Motor neuron (in vitro differentiated cells): ENCODE results near the gene ARHGAP6. TPM values are rescaled to one million over a fixed set of nuclear protein-coding genes. Genes with fewer than 3 reads are reported as not detected.

Source experiments
- ATAC-seq, 8 experiments: fragments of 200-7000 bp; cut with Tn5 transposase; replicated peaks in 6 of 8; 2 replicates each; pipeline ENCODE4 v1.8.0; 2021; ENCODE audit warnings: mild to moderate bottlenecking in 8 of 8, moderate library complexity in 8 of 8
- H3K27ac ChIP-seq, 2 donors: fragments of 250-450 bp; sonication (Bioruptor Pico); 2 replicates each; pipeline ENCODE4 v1.9.0; 2021; ENCODE audit warnings: antibody characterized with exemption in 2 of 2, mild to moderate bottlenecking in 2 of 2, moderate library complexity in 1 of 2
- H3K4me1 ChIP-seq, 2 donors: fragments of 250-450 bp; sonication (Bioruptor Pico); replicated peaks in 1 of 2; 2 replicates each; pipeline ENCODE4 v1.6.1; 2021; ENCODE audit warnings: antibody characterized with exemption in 2 of 2, mild to moderate bottlenecking in 2 of 2, moderate library complexity in 1 of 2
- H3K4me3 ChIP-seq, 5 donors: fragments of 250-450 bp; sonication (Bioruptor Pico); 2 replicates each; pipeline ENCODE4 v1.9.0; 2021; ENCODE audit warnings: antibody characterized with exemption in 5 of 5, mild to moderate bottlenecking in 5 of 5, moderate library complexity in 4 of 5
- WGBS, 10 experiments: fragments of 450-650 bp; shearing (Covaris generic); methylation state at CpG; one replicate each; pipeline ENCODE4 v1.0.0; 2022; 5-methylcytosine and 5-hydroxymethylcytosine counted together
- in situ Hi-C, 9 experiments: fragments of 400-800 bp; cut with MboI; loops; one replicate each; pipeline ENCODE4 v1.15.0; 2021; ENCODE audit warnings: low sequenced_read_pairs in 9 of 9, low pct_unique_long_range_greater_than_20kb in 2 of 9; ENCODE audit not compliant: unreplicated experiment in 9 of 9
- total RNA-seq, 8 experiments: library from RNA; unstranded; fragments of 300-600 nt; gene quantifications; 2 replicates each; pipeline versions ENCODE4 v1.2.3 to v1.2.4, GENCODE V29; 2022

ARHGAP6 gene
- total RNA-seq, 8 experiments from 2014 or later: 0.50 to 7.6 (median 2.6) TPM

- in situ Hi-C loops: no loop called here
- no peak for ATAC-seq
- Histone ChIP-seq H3K4me1 (peaks cover 0 to 6% of the 10 kb centered on the region in 2 donors), H3K4me3 (no peak overlapping the region), H3K27ac (no peak overlapping the region)
- WGBS, 10 experiments: 0 to 45% (median 9%) methylated on average over 1 to 12 of the region's 12 CpGs; no CpG with 5 or more reads in 4 of the 10 experiments
Measured at GRCh38 chrX:11666952-11667685, 1.4 kb upstream of the ARHGAP6 start.

GRCh38 chrX:11666164-11666563 is 444 bp upstream of the ARHGAP6 start:
- no peak overlapping the region for H3K27ac ChIP-seq
- ATAC-seq: peak in 6 of 8 experiments; percentile 37 to 73 (median 64)
- in situ Hi-C loops: no loop called here
- H3K4me1 ChIP-seq: no peaks in the 10 kb centered on the region
- WGBS, 10 experiments: 0 to 11% (median 8%) methylated on average over 2 to 12 of the region's 24 CpGs; no CpG with 5 or more reads in 7 of the 10 experiments
- H3K4me3 ChIP-seq: peak overlapping the region; percentile 34 to 44 (median 42)

- H3K4me3 ChIP-seq: peak overlapping the region; percentile 34 to 44 (median 42)
Measured at GRCh38 chrX:11664211-11665167, 1.2 kb downstream of the ARHGAP6 start.

GRCh38 chrX:11663875-11664210 is 1.9 kb downstream of the ARHGAP6 start:
- WGBS, 10 experiments: 8 to 20% methylated on average over 1 to 4 of the region's 6 CpGs; no CpG with 5 or more reads in 8 of the 10 experiments
- peak overlapping the region; percentile 34 to 44 (median 42) for H3K4me3 ChIP-seq
- ATAC-seq: no peak

More at GRCh38 chrX:11664211-11665167, 1.2 kb downstream of the ARHGAP6 start:
- Histone ChIP-seq H3K4me1 (no peaks in the 10 kb centered on the region), H3K27ac (no peak overlapping the region)
- in situ Hi-C loops: no loop called here
- 0 to 30% (median 7%) methylated on average over 2 to 6 of the region's 73 CpGs; no CpG with 5 or more reads in 6 of the 10 experiments for WGBS, 10 experiments
- peak; percentile 6 to 27 (median 19) for ATAC-seq

GRCh38 chrX:11655282-11656015 is 10.3 kb downstream of the ARHGAP6 start:
- in situ Hi-C loops: no loop called here
- H3K27ac ChIP-seq: no peak overlapping the region
- no peak overlapping the region for H3K4me3 ChIP-seq
- H3K4me1 ChIP-seq: no peaks in the 10 kb centered on the region
- WGBS, 10 experiments: 41 to 100% (median 77%) methylated on average over 1 to 7 of the region's 7 CpGs; no CpG with 5 or more reads in 2 of the 10 experiments
- no peak for ATAC-seq

More at GRCh38 chrX:11663875-11664210, 1.9 kb downstream of the ARHGAP6 start:
- Histone ChIP-seq H3K27ac (no peak overlapping the region), H3K4me1 (no peaks in the 10 kb centered on the region)
- in situ Hi-C loops: no loop called here

- no peak overlapping the region for H3K4me3 ChIP-seq
- ATAC-seq: no peak
Measured at GRCh38 chrX:11648705-11649519, 16.8 kb downstream of the ARHGAP6 start.

GRCh38 chrX:11647138-11647537 is 18.6 kb downstream of the ARHGAP6 start:
- no peak overlapping the region for H3K27ac ChIP-seq
- 33 to 90% (median 43%) methylated on average over 3 of the region's 3 CpGs; no CpG with 5 or more reads in 7 of the 10 experiments for WGBS, 10 experiments
- peak in 3 of 8 experiments; percentile 51 to 85 (median 77) for ATAC-seq
- in situ Hi-C loops: no loop called here
- no peak overlapping the region for H3K4me3 ChIP-seq
- H3K4me1 ChIP-seq: no peaks in the 10 kb centered on the region

More at GRCh38 chrX:11648705-11649519, 16.8 kb downstream of the ARHGAP6 start:
- in situ Hi-C loops: no loop called here
- Histone ChIP-seq H3K27ac (no peak overlapping the region), H3K4me1 (no peaks in the 10 kb centered on the region)
- WGBS, 10 experiments: 25 to 100% (median 47%) methylated on average over 1 to 4 of the region's 5 CpGs; no CpG with 5 or more reads in 4 of the 10 experiments

- peak in 1 of 8 experiments; percentile 32 for ATAC-seq
- Histone ChIP-seq H3K4me3 (no peak overlapping the region), H3K4me1 (no peaks in the 10 kb centered on the region), H3K27ac (no peak overlapping the region)
- in situ Hi-C loops: no loop called here
- WGBS, 10 experiments: 12 to 90% (median 36%) methylated on average over 1 to 9 of the region's 9 CpGs; no CpG with 5 or more reads in 3 of the 10 experiments
Measured at GRCh38 chrX:11641349-11642065, 24.2 kb downstream of the ARHGAP6 start.

- ATAC-seq: peak in 3 of 8 experiments; percentile 57 to 75 (median 59)
Measured at GRCh38 chrX:11640089-11640488, 25.6 kb downstream of the ARHGAP6 start.

GRCh38 chrX:11632732-11633131 is 33.0 kb downstream of the ARHGAP6 start:
- no peak for ATAC-seq
- H3K4me1 ChIP-seq: no peaks in the 10 kb centered on the region
- no peak overlapping the region for H3K27ac ChIP-seq
- in situ Hi-C loops: no loop called here
- WGBS, 10 experiments: 20% methylated on average over 1 of the region's 1 CpG; no CpG with 5 or more reads in 9 of the 10 experiments
- no peak overlapping the region for H3K4me3 ChIP-seq

More at GRCh38 chrX:11640089-11640488, 25.6 kb downstream of the ARHGAP6 start:
- in situ Hi-C loops: no loop called here
- 0 to 48% (median 0%) methylated on average over 1 to 4 of the region's 4 CpGs; no CpG with 5 or more reads in 6 of the 10 experiments for WGBS, 10 experiments
- H3K27ac ChIP-seq: no peak overlapping the region
- H3K4me1 ChIP-seq: no peaks in the 10 kb centered on the region
- H3K4me3 ChIP-seq: no peak overlapping the region

GRCh38 chrX:11629593-11630211 is 36.0 kb downstream of the ARHGAP6 start:
- no peak overlapping the region for H3K27ac ChIP-seq
- no peaks in the 10 kb centered on the region for H3K4me1 ChIP-seq
- ATAC-seq: peak in 2 of 8 experiments; percentile 95 to 99
- 0 to 40% (median 37%) methylated on average over 1 to 4 of the region's 4 CpGs; no CpG with 5 or more reads in 7 of the 10 experiments for WGBS, 10 experiments
- no peak overlapping the region for H3K4me3 ChIP-seq
- in situ Hi-C loops: no loop called here
